Fibroblast of skin of left quadriceps (primary cell): ENCODE measurements around the gene CTSL.

Experiments
- DNase-seq, 2 experiments: peaks; one replicate each; pipeline ENCODE4 v3.0.0-alpha.2; 2013; ENCODE audit warnings: low read depth in 2 of 2

Gene CTSL

GRCh38 chr9:87701491-87701890, 24.4 kb upstream of the CTSL start:
- DNase-seq, result no peak

- peak; percentile 71 to 72 for DNase-seq
Measured at GRCh38 chr9:87701931-87702421, 23.9 kb upstream of the CTSL start.

- DNase-seq, result no peak
Measured at GRCh38 chr9:87702921-87703320, 23.0 kb upstream of the CTSL start.

GRCh38 chr9:87703636-87704276, 22.2 kb upstream of the CTSL start:
- no peak for DNase-seq

DNA sequence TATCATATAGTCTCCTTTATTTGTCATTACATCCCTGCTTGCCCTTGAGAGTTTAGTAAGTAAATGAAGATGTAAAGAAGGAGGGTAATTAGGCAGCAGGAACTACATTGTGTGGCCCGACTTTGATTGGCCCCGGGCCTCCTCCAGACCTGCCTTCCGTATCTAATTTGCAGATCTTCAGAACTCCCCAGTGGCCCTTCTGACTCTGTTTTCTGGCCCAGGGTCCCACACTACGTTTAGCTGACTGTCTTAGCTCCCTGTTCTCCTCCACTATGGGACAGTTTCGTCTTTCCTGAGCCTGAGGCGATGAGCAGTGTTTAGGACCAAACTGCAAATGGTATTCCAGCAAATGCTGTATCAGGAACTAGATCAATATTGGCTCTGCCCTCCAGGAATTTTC, 21.6 kb upstream of the CTSL start:
- no peak for DNase-seq

GRCh38 chr9:87706066-87706739, 19.7 kb upstream of the CTSL start:
- no peak for DNase-seq

DNA sequence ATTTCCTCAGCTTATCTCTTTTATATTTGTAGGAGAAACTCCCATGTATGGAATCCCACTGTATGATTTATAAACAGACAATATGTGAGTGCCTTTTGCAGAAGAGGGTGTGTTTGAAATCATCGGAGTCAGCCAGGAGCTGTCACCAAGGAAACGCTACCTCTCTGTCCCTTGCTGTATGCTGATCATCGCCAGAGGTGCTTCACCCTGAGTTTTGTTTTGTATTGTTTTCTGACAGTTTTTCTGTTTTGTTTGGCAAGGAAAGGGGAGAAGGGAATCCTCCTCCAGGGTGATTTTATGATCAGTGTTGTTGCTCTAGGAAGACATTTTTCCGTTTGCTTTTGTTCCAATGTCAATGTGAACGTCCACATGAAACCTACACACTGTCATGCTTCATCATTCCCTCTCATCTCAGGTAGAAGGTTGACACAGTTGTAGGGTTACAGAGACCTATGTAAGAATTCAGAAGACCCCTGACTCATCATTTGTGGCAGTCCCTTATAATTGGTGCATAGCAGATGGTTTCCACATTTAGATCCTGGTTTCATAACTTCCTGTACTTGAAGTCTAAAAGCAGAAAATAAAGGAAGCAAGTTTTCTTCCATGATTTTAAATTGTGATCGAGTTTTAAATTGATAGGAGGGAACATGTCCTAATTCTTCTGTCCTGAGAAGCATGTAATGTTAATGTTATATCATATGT, 18.0 kb upstream of the CTSL start:
- no peak for DNase-seq

DNA sequence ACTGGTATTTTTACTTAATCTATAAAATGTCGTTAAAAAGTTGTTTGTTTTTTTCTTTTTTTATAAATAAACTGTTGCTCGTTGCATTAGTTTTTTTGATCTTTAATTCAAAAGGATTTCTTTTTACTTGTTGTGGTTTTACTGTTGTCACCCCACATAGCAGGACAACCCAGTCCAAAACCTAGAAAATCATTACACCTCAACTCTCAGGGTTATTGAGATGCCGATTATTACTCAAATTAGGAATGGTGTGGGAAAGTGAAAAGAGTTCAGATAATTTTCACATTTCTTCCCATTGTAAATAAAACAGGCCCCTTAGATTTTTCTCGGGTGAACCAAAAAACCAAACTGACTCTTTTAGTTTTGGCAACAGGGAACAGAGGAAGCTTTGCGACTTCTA, 17.4 kb upstream of the CTSL start:
- DNase-seq, result no peak

- no peak for DNase-seq
Measured at GRCh38 chr9:87708986-87709728, 16.8 kb upstream of the CTSL start.

DNA sequence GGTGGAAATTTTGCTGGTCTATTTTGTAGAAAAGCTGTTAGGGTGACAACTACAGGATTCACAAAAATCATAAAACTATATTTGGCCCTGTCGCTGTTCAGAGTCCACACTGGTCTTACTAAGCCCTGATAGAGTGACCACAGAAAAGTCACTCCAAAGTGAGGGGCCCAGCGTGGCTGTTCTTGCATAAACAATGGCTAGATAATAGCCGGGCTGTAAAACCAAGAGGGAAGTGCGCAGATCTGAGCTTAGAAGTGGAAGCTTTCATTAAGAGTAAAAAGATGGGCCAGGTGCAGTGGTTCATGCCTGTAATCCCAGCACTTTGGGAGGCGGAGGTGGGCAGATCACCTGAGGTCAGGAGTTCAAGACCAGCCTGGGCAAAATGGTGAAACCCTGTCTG, 15.5 kb upstream of the CTSL start:
- no peak for DNase-seq

DNA sequence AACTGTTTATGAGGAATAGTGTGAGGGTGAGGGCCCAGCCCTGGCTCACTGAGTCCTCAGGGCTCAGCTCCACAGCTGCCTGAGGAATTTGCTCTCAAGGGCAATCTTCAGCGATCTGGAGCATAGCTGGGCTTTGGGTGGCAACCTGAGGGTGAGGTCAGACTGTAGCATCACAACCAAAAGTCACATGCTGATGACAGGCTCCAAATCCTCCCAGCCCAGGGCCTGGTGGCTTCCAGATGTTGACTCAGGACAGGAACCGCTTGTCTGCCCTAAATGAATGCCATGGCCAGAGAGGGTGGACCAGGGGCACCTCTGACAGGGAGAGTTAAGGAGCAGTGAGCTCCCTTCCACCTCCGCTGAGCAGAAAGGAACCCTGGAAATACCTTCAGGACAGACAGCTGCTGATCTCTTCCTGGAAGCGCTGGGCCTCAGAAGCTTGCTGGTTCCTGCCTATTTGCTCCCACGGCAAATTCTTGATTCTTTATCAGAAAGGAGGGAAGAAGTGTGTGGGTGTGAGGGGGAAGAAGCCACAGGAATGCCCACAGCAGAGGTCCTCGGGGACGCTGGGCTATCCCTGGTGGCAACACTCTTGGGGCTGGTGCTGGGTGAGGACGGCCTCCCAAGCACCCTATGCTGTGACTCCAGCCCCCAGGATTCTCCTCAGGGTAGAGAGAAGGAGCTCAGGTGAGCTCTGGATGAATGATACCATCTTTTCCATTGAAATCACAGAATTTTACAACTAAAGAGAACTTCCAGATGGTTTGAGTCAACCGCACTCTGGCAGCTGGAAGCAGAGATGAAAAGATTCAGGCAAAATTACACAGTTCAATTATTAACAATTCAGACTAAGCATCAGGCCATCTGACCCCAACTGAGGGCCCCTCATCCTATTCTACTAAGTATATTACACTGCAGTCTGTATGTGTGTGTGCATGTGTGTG, 13.8 kb upstream of the CTSL start:
- peak in 1 of 2 experiments; percentile 39 for DNase-seq

DNA sequence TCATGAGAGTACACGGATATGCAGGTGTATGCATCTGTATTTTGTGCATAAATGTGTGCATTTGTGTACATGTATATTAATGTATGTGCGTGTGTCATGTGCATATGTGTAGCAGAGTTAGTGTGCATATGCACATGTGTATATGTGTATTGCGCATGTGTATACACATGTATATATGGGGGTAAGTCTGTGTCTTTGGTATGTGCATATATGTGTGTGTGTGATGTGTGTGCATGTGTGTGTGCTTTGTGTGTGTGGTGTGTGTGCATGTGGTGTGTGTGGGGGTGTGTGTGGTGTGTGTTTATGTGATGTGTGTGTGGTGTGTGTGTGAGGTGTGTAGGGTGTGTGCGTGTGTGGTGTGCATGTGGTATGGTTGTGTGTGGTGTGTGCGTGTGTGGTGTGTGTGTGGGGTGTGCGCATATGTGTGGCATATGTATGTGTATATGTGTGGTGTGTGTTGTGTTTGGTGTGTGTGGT, 13.1 kb upstream of the CTSL start:
- no peak for DNase-seq

DNA sequence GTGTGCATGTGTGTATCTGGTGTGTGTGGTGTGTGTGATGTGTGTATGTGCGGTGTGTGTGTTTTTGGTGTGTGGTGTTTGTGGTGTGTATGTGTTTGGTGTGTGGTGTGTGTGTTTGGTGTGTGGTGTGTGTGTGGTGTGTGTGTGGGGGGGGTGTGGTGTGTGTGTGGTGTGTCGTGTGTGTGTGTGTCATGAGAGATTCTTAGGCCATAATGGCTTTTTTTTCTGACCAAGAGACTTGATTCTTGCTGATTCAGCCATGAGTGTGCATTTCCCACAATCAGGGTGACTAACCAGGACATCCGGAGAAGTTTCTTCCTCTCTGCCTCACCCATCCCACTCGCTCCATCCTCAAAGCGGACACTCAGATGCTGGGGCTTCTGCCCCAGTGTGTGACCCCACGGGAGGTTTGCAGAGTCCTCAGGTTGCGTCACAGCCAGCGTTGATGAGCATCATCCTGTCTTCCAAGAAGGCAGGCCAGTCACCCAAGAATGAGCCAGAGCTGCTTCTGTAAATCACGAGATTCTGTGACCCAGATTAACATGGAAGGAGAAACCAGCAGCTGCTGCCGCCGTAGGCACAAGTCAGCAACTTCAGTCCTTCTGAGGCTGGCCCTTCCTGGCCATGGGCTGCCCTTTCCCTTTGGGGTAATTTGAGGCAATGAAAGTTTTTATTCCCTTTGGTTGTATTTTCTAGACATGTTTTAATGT, 12.5 kb upstream of the CTSL start:
- peak; percentile 96 to 97 for DNase-seq

GRCh38 chr9:87713988-87714330, 12.0 kb upstream of the CTSL start:
- DNase-seq, result peak in 1 of 2 experiments; percentile 20

- peak; percentile 68 for DNase-seq
Measured at GRCh38 chr9:87714819-87715218, 11.1 kb upstream of the CTSL start.

- DNase-seq, result no peak
Measured at GRCh38 chr9:87716141-87716540, 9.8 kb upstream of the CTSL start.

DNA sequence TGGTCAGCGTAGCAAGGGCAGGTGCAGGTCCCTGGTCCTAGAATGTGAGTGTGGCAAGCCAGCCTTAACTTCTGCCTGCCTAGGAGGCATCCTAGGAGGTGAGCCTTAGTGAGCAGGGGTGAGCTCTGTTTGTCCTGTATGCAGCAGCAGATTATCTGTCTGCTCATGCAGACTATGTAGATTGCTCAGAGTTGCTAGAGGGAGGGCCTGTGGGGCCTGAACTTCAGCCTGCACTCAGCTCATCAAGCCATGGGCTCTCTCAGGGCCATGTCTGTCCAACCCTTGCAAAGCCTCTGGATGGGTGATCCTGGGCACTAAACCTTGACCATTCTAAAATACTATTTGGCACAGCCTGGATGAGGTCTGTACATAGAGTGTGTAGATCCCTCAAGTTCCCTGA, 8.5 kb upstream of the CTSL start:
- DNase-seq, result no peak

- DNase-seq, result no peak
Measured at GRCh38 chr9:87718231-87718630, 7.7 kb upstream of the CTSL start.

DNA sequence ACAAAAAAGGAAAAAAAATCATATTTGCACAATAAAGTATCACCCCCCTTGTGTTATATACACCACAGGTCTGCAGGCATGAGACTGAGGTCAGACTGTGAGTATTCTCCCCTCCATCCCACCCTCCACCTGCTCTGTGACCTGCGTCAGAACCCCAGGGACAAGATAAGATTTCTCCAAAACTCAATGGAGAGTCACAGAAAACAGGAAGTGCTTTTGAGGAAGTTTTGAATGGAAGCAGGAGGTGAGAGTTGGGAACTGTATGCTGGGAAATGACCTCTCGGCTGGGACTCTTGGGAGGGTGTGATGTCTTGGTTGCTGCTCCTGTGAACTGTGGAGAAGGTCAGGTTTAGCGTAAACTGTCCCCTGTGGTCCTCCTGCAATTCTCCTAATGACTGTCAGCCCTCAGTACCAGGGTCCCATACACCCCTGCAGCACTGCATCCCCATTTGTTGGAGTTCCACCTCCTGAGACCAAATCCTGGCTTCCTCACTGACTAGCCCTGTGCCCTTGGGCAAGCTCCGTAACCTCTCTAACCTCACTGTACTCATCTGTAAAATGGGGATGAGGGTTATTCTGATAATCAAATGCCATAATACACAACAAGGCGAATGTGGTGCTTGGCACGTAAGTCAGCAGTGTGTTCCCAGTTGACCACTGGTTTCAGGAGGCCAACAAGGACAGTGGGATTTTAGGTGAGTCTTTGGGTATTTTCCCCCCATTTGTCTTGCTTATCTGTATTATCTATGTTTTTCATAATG, 6.9 kb upstream of the CTSL start:
- DNase-seq, result no peak

GRCh38 chr9:87720173-87720572, 5.7 kb upstream of the CTSL start:
- DNase-seq, result no peak
